Mononuclear cell (primary cell): ENCODE results near the gene SLU7. TPM values are rescaled to one million over a fixed set of nuclear protein-coding genes. Genes with fewer than 3 reads are reported as not detected.

ENCODE experiments used
- H3K27me3 ChIP-seq: 2 replicates; pipeline ENCODE4 v1.6.0; 2011; ENCODE audit warnings: low read length, control low read depth; ENCODE audit not compliant: insufficient read depth
- H3K4me1 ChIP-seq: 2 replicates; pipeline ENCODE4 v1.5.1; 2011; ENCODE audit warnings: mild to moderate bottlenecking, low read length, control low read depth; ENCODE audit not compliant: insufficient read depth
- H3K4me3 ChIP-seq: 2 replicates; pipeline ENCODE4 v1.5.1; 2011; ENCODE audit warnings: mild to moderate bottlenecking, low read length, moderate library complexity
- H3K9me3 ChIP-seq: 2 replicates; pipeline ENCODE4 v1.5.1; 2011; ENCODE audit warnings: low read depth, mild to moderate bottlenecking, control low read depth, low read length
- total RNA-seq: library from RNA; depleted of rRNA; stranded (reverse); fragments of >200 nt; gene quantifications from one replicate; pipeline ENCODE4 v1.2.3, GENCODE V29; 2012

The SLU7 gene
- total RNA-seq, 1 donor, result 129 TPM

- peaks cover 5% of the 10 kb centered on the region for H3K4me1 ChIP-seq
Observed at GRCh38 chr5:160370713-160371034, 48.2 kb downstream of the SLU7 start.

GRCh38 chr5:160369990-160370712 is 48.7 kb downstream of the SLU7 start, which contains the start of gene C1QTNF2:
Gene C1QTNF2, minus strand, starts transcription at chr5:160370626. Its CDS starts 15,615 bp downstream, at chr5:160355011.
- Histone ChIP-seq H3K4me1 (peaks cover 5% of the 10 kb centered on the region), H3K9me3 (no peaks in the 10 kb centered on the region), H3K4me3 (peak within 1 kb of the TSS; percentile 30), H3K27me3 (peaks cover 58% of the 10 kb centered on the region)

More at GRCh38 chr5:160370713-160371034, 48.2 kb downstream of the SLU7 start:
- Histone ChIP-seq H3K9me3 (no peaks in the 10 kb centered on the region), H3K4me3 (no peak overlapping the region), H3K27me3 (peaks cover 63% of the 10 kb centered on the region)

DNA sequence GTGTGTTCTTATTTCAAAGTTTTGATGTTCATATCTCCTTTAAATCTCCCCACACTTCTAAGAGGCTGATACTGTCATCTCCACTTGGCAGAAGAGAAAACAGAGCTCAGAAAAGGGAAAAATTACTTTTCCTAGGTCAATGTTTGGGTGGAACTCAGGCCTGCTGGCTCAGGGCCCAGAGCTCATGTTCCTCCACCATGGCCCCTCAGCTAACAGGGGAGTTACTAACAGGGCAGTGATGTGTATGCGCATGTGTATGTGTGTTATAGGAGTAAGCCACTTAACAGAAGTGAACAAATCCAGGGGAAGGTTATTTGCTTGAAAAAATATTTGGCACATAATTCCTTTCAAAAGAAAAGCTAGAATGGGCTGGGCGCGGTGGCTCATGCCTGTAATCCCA is 51.0 kb downstream of the SLU7 start:
- Histone ChIP-seq H3K9me3 (no peaks in the 10 kb centered on the region), H3K4me1 (peaks cover 5% of the 10 kb centered on the region), H3K4me3 (no peak overlapping the region), H3K27me3 (peaks cover 43% of the 10 kb centered on the region)

DNA sequence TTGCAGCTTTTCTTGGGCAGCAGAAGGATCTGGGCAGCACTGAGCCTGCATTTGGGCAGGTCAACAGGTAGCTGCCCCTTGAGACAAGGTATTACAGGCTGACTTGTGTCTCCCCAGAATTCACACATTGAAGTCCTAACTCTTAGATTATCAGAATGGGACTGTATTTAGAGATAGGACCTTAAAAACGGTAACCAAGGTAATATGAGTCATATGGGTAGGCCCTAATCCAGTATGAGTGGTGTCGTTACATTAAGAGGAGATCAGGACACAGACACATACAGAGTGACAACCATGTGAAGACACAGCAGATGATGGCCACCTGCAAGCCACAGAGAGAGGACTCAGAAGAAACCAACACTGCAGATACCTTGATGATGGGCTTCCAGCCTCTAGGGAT is 51.6 kb downstream of the SLU7 start:
- Histone ChIP-seq H3K4me3 (no peak overlapping the region), H3K27me3 (peaks cover 39% of the 10 kb centered on the region), H3K4me1 (peaks cover 5% of the 10 kb centered on the region), H3K9me3 (no peaks in the 10 kb centered on the region)

- Histone ChIP-seq H3K27me3 (peaks cover 29% of the 10 kb centered on the region), H3K9me3 (no peaks in the 10 kb centered on the region), H3K4me3 (no peak overlapping the region), H3K4me1 (peaks cover 5% of the 10 kb centered on the region)
Observed at GRCh38 chr5:160366230-160366629, 52.7 kb downstream of the SLU7 start.

DNA sequence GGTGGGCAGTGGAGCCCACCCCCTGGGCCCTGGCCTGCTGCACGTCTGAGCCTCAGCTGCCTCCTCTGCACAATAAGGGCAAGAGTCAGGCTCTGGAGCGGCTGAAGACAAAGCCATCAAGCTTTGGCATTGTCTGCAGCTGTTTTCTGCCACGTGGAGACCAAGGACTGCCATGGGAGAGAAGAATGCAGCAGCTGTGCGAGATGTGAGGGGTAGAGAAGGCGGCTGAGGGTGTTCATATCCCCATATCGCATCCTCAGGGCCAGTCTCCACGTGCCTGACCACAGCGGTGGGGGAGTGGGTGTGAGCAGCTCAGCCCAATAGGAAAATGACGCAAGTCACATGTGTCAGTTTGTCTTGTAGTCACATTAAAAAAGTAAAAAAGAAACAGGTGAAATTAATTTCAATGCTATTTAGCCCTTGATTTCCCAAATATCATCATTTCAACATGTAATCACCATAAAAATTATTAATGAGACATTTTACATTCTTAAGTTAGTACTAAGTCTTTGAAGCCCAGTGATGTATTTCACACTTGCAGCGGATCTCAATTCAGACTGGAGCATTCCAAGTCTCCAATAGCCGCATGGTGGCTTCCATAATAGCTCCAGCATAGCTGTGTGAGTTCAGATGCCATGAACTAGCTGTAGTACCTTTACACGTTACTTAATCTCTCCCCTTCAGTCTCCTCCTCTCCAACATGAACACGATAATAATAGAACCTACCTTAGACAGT is 55.1 kb downstream of the SLU7 start:
- Histone ChIP-seq H3K9me3 (no peaks in the 10 kb centered on the region), H3K4me3 (no peak overlapping the region), H3K27me3 (peaks cover 5% of the 10 kb centered on the region), H3K4me1 (no peaks in the 10 kb centered on the region)

DNA sequence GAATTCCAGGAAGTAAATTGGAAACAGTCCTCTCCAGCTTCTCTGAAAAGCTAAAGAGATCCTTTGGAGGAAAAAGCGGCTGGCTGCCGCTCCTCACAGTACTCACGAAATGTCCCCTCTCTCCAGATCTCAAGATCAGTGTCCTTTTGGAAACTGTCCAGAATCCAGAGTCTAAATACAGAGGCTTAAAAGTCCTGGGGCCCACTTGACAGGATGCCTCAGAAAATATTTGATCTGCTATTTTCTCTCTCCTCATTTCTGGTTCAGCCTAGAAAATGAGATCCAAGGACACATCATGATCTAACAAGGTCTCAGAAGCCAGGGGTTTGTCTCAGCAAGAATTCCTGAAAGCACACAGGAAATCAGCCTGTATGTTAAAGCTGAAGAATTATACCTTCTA is 55.7 kb downstream of the SLU7 start:
- Histone ChIP-seq H3K4me1 (no peaks in the 10 kb centered on the region), H3K9me3 (no peaks in the 10 kb centered on the region), H3K27me3 (no peaks in the 10 kb centered on the region), H3K4me3 (no peak overlapping the region)

GRCh38 chr5:160361624-160362228 is 57.2 kb downstream of the SLU7 start:
- no peak overlapping the region for H3K4me3 ChIP-seq

GRCh38 chr5:160360310-160360709 is 58.6 kb downstream of the SLU7 start:
- Histone ChIP-seq H3K4me3 (no peak overlapping the region), H3K4me1 (no peaks in the 10 kb centered on the region), H3K9me3 (no peaks in the 10 kb centered on the region), H3K27me3 (no peaks in the 10 kb centered on the region)

More at GRCh38 chr5:160361624-160362228, 57.2 kb downstream of the SLU7 start:
- H3K9me3 ChIP-seq, result no peaks in the 10 kb centered on the region
- H3K4me1 ChIP-seq, result no peaks in the 10 kb centered on the region
- no peaks in the 10 kb centered on the region for H3K27me3 ChIP-seq

DNA sequence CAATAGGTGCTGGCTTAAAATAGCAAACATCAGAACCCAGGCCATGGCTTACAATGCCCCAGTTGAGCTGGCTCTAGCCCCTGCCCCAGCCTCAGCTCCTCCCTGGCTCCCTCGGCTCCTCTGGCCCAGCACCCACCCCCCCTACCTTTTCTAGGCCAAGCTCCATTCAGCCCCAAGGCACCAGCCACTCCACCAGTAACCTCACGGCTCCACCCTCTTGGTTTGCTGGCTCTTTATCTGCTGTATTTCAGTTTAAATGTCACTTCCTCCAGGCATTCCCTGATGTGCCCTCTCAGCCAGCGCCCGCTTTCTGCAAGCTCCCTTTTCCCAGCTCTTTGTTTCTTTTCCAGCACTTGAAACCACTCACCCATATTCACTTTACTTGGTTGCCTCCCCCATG is 59.1 kb downstream of the SLU7 start:
- Histone ChIP-seq H3K4me3 (no peak overlapping the region), H3K4me1 (no peaks in the 10 kb centered on the region), H3K9me3 (no peaks in the 10 kb centered on the region), H3K27me3 (no peaks in the 10 kb centered on the region)

DNA sequence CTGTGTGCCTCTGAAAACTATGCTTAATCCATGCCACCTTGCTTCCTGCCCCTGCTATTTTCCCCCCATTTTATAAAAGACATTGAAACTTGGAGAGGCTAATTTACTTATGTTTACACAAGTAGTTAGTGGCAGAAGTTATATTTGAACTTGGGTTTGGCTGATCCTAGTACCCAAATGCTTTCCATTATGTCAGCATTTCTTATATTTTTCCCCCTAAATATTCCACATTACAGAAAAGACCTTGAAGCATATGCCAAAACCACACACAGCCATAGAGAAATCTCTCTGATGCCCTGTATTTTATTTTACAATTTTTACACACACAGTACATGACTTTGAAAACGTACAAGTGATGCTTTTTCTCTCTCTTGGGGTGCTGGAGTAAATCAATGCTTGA is 59.6 kb downstream of the SLU7 start:
- no peaks in the 10 kb centered on the region for H3K9me3 ChIP-seq
- no peaks in the 10 kb centered on the region for H3K4me1 ChIP-seq
- H3K4me3 ChIP-seq, result no peak overlapping the region
- no peaks in the 10 kb centered on the region for H3K27me3 ChIP-seq

GRCh38 chr5:160357861-160358411 is 60.9 kb downstream of the SLU7 start:
- Histone ChIP-seq H3K4me1 (no peaks in the 10 kb centered on the region), H3K4me3 (no peak overlapping the region), H3K9me3 (no peaks in the 10 kb centered on the region), H3K27me3 (no peaks in the 10 kb centered on the region)

- no peaks in the 10 kb centered on the region for H3K9me3 ChIP-seq
- H3K4me1 ChIP-seq, result no peaks in the 10 kb centered on the region
- H3K27me3 ChIP-seq, result no peaks in the 10 kb centered on the region
- H3K4me3 ChIP-seq, result no peak overlapping the region
Observed at GRCh38 chr5:160357394-160357793, 61.5 kb downstream of the SLU7 start.

- Histone ChIP-seq H3K9me3 (no peaks in the 10 kb centered on the region), H3K4me1 (no peaks in the 10 kb centered on the region), H3K4me3 (no peak overlapping the region), H3K27me3 (no peaks in the 10 kb centered on the region)
Observed at GRCh38 chr5:160356550-160357347, 62.1 kb downstream of the SLU7 start.
